SK-N-SH (cell line): Measurements from ENCODE around the gene TSSK6. TPM values are rescaled to one million over a fixed set of nuclear protein-coding genes. Genes with fewer than 3 reads are reported as not detected.
A peak's percentile ranks its signal among the peaks of the same experiment; 100 is the strongest.

Experiments used
- CTCF ChIA-PET: fragments of 300-600, 350-600 bp; formaldehyde crosslinking; extraction: SDS; loops from one replicate; lab custom pipeline; 2021; lab: Yijun Ruan, JAX
- POLR2A ChIA-PET: fragments of 350-600 bp; sonication (Branson Sonifier 250); formaldehyde crosslinking; extraction: SDS; loops from one replicate; lab custom pipeline; 2020; ENCODE audit warnings: antibody characterized with exemption, inconsistent platforms; lab: Yijun Ruan, JAX
- DNase-seq: peaks from one replicate; pipeline ENCODE4 v3.0.0; 2012
- H2AFZ ChIP-seq: fragments of 200-600 bp; sonication (generic); 2 replicates; pipeline ENCODE4 v1.8.1; 2016; ENCODE audit warnings: antibody characterized with exemption, mild to moderate bottlenecking, low read depth
- H3F3A ChIP-seq: fragments of 200-600 bp; sonication (generic); replicated peaks from 2 replicates; pipeline ENCODE3; 2016; ENCODE audit warnings: antibody characterized with exemption, mild to moderate bottlenecking; ENCODE audit not compliant: insufficient read depth
- H3K27ac ChIP-seq, 2 experiments: fragments of 200-500 bp in 1 of 2; fragments of 200-600 bp in 1 of 2; sonication (Bioruptor generic) in 1 of 2; sonication (generic), shearing (Covaris generic) in 1 of 2; 2 replicates each; pipeline versions ENCODE4 v1.5.1 to v1.6.1; 2014 to 2016; ENCODE audit warnings: low read depth in 2 of 2, inconsistent platforms in 1 of 2, low read length in 1 of 2, mild to moderate bottlenecking in 1 of 2, mixed read lengths in 1 of 2
- H3K27me3 ChIP-seq: fragments of 200-600 bp; sonication (generic), shearing (Covaris generic); 2 replicates; pipeline ENCODE4 v1.6.1; 2016; ENCODE audit warnings: mixed run types; ENCODE audit not compliant: insufficient read depth
- H3K36me3 ChIP-seq, 2 experiments: fragments of 200-500 bp in 1 of 2; fragments of 200-600 bp in 1 of 2; sonication (Bioruptor generic) in 1 of 2; sonication (generic) in 1 of 2; replicated peaks in 1 of 2; 2 replicates each; pipeline versions ENCODE3 to v1.5.1; 2014 to 2016; ENCODE audit warnings: low read length in 1 of 2, mild to moderate bottlenecking in 1 of 2; ENCODE audit not compliant: insufficient read depth in 2 of 2, control insufficient read depth in 1 of 2
- H3K4me1 ChIP-seq, 2 experiments: fragments of 200-500 bp in 1 of 2; fragments of 200-600 bp in 1 of 2; sonication (Bioruptor generic) in 1 of 2; sonication (generic), shearing (Covaris generic) in 1 of 2; 2 replicates each; pipeline versions ENCODE4 v1.5.1 to v1.6.1; 2014 to 2016; ENCODE audit warnings: low read depth in 1 of 2, low read length in 1 of 2, mixed run types in 1 of 2; ENCODE audit not compliant: insufficient read depth in 2 of 2, control insufficient read depth in 1 of 2
- H3K4me2 ChIP-seq: fragments of 200-600 bp; sonication (generic), shearing (Covaris generic); 2 replicates; pipeline ENCODE4 v1.6.1; 2017; ENCODE audit warnings: mixed run types
- H3K4me3 ChIP-seq, 2 experiments: fragments of 200-500 bp in 1 of 2; fragments of 200-600 bp in 1 of 2; sonication (Bioruptor generic) in 1 of 2; sonication (generic), shearing (Covaris generic) in 1 of 2; 2 replicates each; pipeline versions ENCODE4 v1.5.1 to v1.8.1; 2014 to 2016; ENCODE audit warnings: low read depth in 2 of 2, inconsistent platforms in 1 of 2, low read length in 1 of 2, mild to moderate bottlenecking in 1 of 2, mixed read lengths in 1 of 2, moderate library complexity in 1 of 2
- H3K79me2 ChIP-seq: fragments of 200-600 bp; sonication (generic); 2 replicates; pipeline ENCODE4 v1.8.1; 2017; ENCODE audit warnings: mild to moderate bottlenecking; ENCODE audit not compliant: insufficient read depth
- H3K9ac ChIP-seq: fragments of 200-600 bp; sonication (generic); 2 replicates; pipeline ENCODE4 v1.6.1; 2017; ENCODE audit warnings: mixed run types
- H3K9me2 ChIP-seq: fragments of 200-600 bp; sonication (generic); 2 replicates; pipeline ENCODE4 v1.6.1; 2017; ENCODE audit warnings: mixed run types
- H3K9me3 ChIP-seq: fragments of 200-600 bp; sonication (generic); 2 replicates; pipeline ENCODE4 v1.6.1; 2017; ENCODE audit warnings: mixed run types, mild to moderate bottlenecking, moderate library complexity
- H4K20me1 ChIP-seq: fragments of 200-600 bp; sonication (generic); 2 replicates; pipeline ENCODE4 v1.6.1; 2017; ENCODE audit warnings: mild to moderate bottlenecking, mixed run types; ENCODE audit not compliant: insufficient read depth
- ELF1 ChIP-seq: IDR thresholded peaks from 2 replicates; pipeline ENCODE4 v1.4.0; 2012
- EP300 ChIP-seq, 2 experiments: IDR thresholded peaks; 2 replicates each; pipeline versions ENCODE4 v1.4.0 to v1.6.1; 2012; ENCODE audit warnings: borderline replicate concordance in 1 of 2, low read depth in 1 of 2, low read length in 1 of 2
- GABPA ChIP-seq: IDR thresholded peaks from 2 replicates; pipeline ENCODE4 v1.4.0; 2012; ENCODE audit warnings: low read depth, mild to moderate bottlenecking
- GATA2 ChIP-seq: sonication (generic); formaldehyde crosslinking; IDR thresholded peaks from 2 replicates; pipeline ENCODE4 v1.5.0; 2020; ENCODE audit warnings: mild to moderate bottlenecking, missing genetic modification reagents
- IRF3 ChIP-seq: fragments of 150-350 bp; IDR thresholded peaks from 2 replicates; pipeline ENCODE4 v1.6.1; 2016; ENCODE audit warnings: mild to moderate bottlenecking, low read depth, low read length
- MAX ChIP-seq: IDR thresholded peaks from 2 replicates; pipeline ENCODE4 v1.4.0; 2012; ENCODE audit warnings: low read depth
- MXI1 ChIP-seq: IDR thresholded peaks from 2 replicates; pipeline ENCODE4 v1.6.1; 2012; ENCODE audit warnings: mild to moderate bottlenecking, low read depth, low read length, improper control_type of control experiment
- NFIC ChIP-seq: IDR thresholded peaks from 2 replicates; pipeline ENCODE4 v1.4.0; 2012; ENCODE audit warnings: borderline replicate concordance
- POLR2AphosphoS5 ChIP-seq: IDR thresholded peaks from 2 replicates; pipeline ENCODE4 v1.6.1; 2012; ENCODE audit warnings: low read depth, low read length
- RCOR1 ChIP-seq: fragments of 150-350 bp; IDR thresholded peaks from 2 replicates; pipeline ENCODE4 v1.6.1; 2017; ENCODE audit warnings: antibody characterized with exemption, low read length
- SIN3A ChIP-seq: IDR thresholded peaks from 2 replicates; pipeline ENCODE4 v1.6.1; 2012; ENCODE audit warnings: low read depth, mild to moderate bottlenecking, low read length, moderate library complexity, borderline replicate concordance
- TAF1 ChIP-seq: IDR thresholded peaks from 2 replicates; pipeline ENCODE4 v1.6.1; 2012; ENCODE audit warnings: low read depth, mild to moderate bottlenecking, low read length, moderate library complexity, borderline replicate concordance
- TCF12 ChIP-seq: IDR thresholded peaks from 2 replicates; pipeline ENCODE4 v1.4.0; 2012
- TEAD4 ChIP-seq: IDR thresholded peaks from 2 replicates; pipeline ENCODE4 v1.4.0; 2012; ENCODE audit warnings: mild to moderate bottlenecking, borderline replicate concordance; ENCODE audit not compliant: insufficient read depth
- USF1 ChIP-seq: IDR thresholded peaks from 2 replicates; pipeline ENCODE4 v1.4.0; 2012; ENCODE audit warnings: low read depth, borderline replicate concordance
- USF2 ChIP-seq: fragments of 150-350 bp; IDR thresholded peaks from 2 replicates; pipeline ENCODE4 v1.6.1; 2017; ENCODE audit warnings: antibody characterized with exemption, low read length, low read depth, borderline replicate concordance
- YY1 ChIP-seq: IDR thresholded peaks from 2 replicates; pipeline ENCODE4 v1.4.0; 2012; ENCODE audit warnings: low read depth, mild to moderate bottlenecking
- WGBS: methylation state at CpG from one replicate; pipeline ENCODE4 v1.1.6; 2017; ENCODE audit warnings: low lambda C conversion rate; 5-methylcytosine and 5-hydroxymethylcytosine counted together
- polyA plus RNA-seq, 3 experiments: library from polyadenylated mRNA; depleted of rRNA; stranded (reverse); fragments of >200 nt; gene quantifications; 2 replicates each; pipeline ENCODE4 v1.2.3, GENCODE V29; 2012

The TSSK6 gene
- polyA plus RNA-seq, 1 of the 3 experiments (the other 2 are of a cell fraction): 3.1 TPM

GRCh38 chr19:19489804-19490204 is 25.5 kb downstream of the TSSK6 start:
- CTCF ChIA-PET: interaction anchor here (0.6 to 9.7 kb wide), 43 partner anchors 9 to 344 kb away, joined by 3 to 172 read pairs (median 6); partner anchors contain the start of genes GATAD2A, GMIP, MAU2 and NDUFA13
- peaks cover 41% of the 10 kb centered on the region for H3K79me2 ChIP-seq

GRCh38 chr19:19488875-19489690 is 26.3 kb downstream of the TSSK6 start:
- Histone ChIP-seq H3K4me2 (peak overlapping the region; percentile 58), H2AFZ (peak overlapping the region; percentile 65; the same call in 1 of the 2 replicates), H4K20me1 (no peaks in the 10 kb centered on the region), H3K27me3 (no peaks in the 10 kb centered on the region), H3K4me3 (peak overlapping the region in 1 of 2 experiments; percentile 19; a peak in 2 of 4 replicates), H3K9me3 (no peaks in the 10 kb centered on the region), H3F3A (peaks cover 26% of the 10 kb centered on the region), H3K36me3 (peaks cover 0 to 13% of the 10 kb centered on the region in 2 experiments), H3K4me1 (peaks cover 32 to 50% of the 10 kb centered on the region in 2 experiments), H3K9ac (peak overlapping the region; percentile 67), H3K27ac (peak overlapping the region; percentile 86 to 89), H3K79me2 (peaks cover 47% of the 10 kb centered on the region), H3K9me2 (no peaks in the 10 kb centered on the region)
- CTCF ChIA-PET: interaction anchor here (0.8 to 9.7 kb wide), 18 partner anchors 9 to 343 kb away, joined by 3 to 172 read pairs (median 8); partner anchors contain the start of genes GATAD2A, GMIP and MAU2
- 35% methylated on average over 13 of the region's 14 CpGs for WGBS
- peak; percentile 82 for DNase-seq
- POLR2A ChIA-PET: interaction anchor here (1.1 to 1.4 kb wide), 2 partner anchors 27 to 84 kb away, joined by 3 to 4 read pairs; partner anchors contain the start of genes GATAD2A and NDUFA13
- TF ChIP-seq TCF12 (peak; percentile 8; the same call in 1 of the 2 replicates), GATA2 (CRISPR knock-in tag) (no peak), EP300 (IDR thresholded peaks at IDR 0.05; ENCODE audit: borderline replicate concordance in 1 of 2, low read depth in 1 of 2, low read length in 1 of 2) (0 out of 4 replicates have a peak, but pooled peaks of 1 of the 2 experiments have one; percentile 33), IRF3 (no peak), USF2 (peak; percentile 85), SIN3A (peak; percentile 65; the same call in 1 of the 2 replicates), MAX (peak; percentile 55; the same call in 1 of the 2 replicates), NFIC (no peak; the same call in 1 of the 2 replicates), TAF1 (peak; percentile 74; the same call in 1 of the 2 replicates), USF1 (peak; percentile 95), YY1 (peak; percentile 92), ELF1 (peak; percentile 46; the same call in 1 of the 2 replicates), POLR2AphosphoS5 (0 out of 2 replicates have a peak, but pooled peaks have one; percentile 41), MXI1 (peak; percentile 51; the same call in 1 of the 2 replicates), TEAD4 (peak; percentile 78), GABPA (peak; percentile 59)

More at GRCh38 chr19:19489804-19490204, 25.5 kb downstream of the TSSK6 start:
- peak overlapping the region; percentile 58 for H3K4me2 ChIP-seq
- peak overlapping the region; percentile 86 to 89 for H3K27ac ChIP-seq
- no peak for DNase-seq
- 85% methylated on average over 5 of the region's 9 CpGs for WGBS
- H3K9me2 ChIP-seq: no peaks in the 10 kb centered on the region
- no peak for TF ChIP-seq RCOR1
- TF ChIP-seq GABPA: no peak
- no peak for TF ChIP-seq USF1
- no peak for TF ChIP-seq NFIC
- no peak for TF ChIP-seq MAX
- H3K4me3 ChIP-seq: peak overlapping the region in 1 of 2 experiments; percentile 19; a peak in 2 of 4 replicates
- no peaks in the 10 kb centered on the region for H3K27me3 ChIP-seq
- no peaks in the 10 kb centered on the region for H3K9me3 ChIP-seq
- peaks cover 26% of the 10 kb centered on the region for H3F3A ChIP-seq
- H3K36me3 ChIP-seq: peaks cover 4 to 20% of the 10 kb centered on the region in 2 experiments
- H3K4me1 ChIP-seq: peaks cover 29 to 50% of the 10 kb centered on the region in 2 experiments
- no peak overlapping the region for H2AFZ ChIP-seq
- peak overlapping the region; percentile 33; the same call in 1 of the 2 replicates for H3K9ac ChIP-seq
- H4K20me1 ChIP-seq: no peaks in the 10 kb centered on the region
- POLR2A ChIA-PET: interaction anchor here (0.8 to 1.4 kb wide), 3 partner anchors 26 to 84 kb away, joined by 3 to 4 read pairs (median 3); partner anchors contain the start of genes GATAD2A and NDUFA13
